ENCODE results near the gene FHAD1.

The FHAD1 gene

GRCh38 chr1:15248216-15248615 is 1.2 kb downstream of the FHAD1 start:
- no peak for DNase-seq (ENCODE audit: low spot score)

DNA sequence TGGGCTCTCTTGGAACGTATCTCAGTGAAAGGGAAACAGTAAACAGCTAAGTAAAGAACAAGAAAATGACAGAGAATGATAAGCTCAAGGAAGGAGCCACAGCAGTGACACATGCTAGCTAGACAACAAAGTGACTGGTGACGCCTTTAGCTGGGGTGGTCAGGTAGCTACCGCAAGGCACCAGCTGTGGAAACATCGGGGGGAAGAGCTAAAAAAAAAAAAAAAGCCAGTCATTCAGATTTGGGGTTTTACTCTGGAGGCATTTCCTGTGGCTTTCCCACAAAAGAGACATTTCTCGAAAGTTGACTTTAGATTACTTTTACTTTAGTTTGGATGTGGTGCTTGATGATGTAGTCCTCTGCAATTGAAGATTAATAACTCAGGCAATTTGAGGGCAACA is 2.1 kb downstream of the FHAD1 start:
- no peak for DNase-seq (ENCODE audit: low spot score)

DNA sequence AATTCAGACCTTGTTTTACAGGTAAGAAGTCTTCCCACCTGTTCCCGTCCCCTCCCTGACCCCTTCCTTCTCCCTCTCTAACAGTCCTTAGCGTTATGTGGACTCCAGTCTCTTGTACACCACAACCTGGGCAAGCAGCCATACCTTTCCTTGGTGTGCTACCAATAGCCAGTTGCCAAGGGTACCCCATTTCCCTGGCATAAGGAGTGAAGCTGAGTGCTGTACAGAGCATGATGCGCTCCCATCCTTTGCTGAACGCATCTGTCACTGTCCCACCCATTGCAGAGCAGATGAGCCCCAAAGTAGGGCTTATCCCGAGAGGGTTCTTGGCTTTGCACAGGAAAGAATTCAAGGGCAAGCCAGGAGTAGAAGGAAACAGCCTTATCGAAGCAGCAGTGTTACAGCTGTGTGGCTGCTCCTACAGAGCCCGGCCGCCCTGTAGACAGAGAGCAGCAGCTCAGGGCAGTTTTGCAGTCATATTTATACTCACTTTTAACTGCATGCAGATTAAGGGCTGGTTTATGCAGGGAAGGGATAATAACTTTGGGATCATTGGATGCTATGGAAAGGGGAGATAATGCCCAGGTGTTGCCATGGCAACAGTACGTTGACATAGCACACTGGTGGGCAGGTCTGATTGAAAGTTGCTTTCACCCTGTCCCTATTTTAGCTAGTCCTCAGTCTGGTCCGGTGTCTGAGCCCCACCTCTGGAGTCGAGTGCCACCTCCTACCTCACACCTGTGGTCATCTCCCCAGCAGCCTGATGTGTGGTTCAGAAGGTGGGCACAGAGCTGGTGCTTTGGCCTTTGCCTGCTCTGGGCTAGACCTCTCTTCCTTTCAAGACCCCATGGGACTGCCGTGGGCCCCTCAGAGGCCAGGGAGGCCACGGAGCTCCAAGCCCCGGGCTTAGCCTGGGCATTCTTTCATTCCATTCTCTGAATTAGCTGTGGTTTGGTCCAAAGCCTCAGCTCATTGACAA is 5.1 kb downstream of the FHAD1 start:
- no peak for DNase-seq (ENCODE audit: low spot score)

DNA sequence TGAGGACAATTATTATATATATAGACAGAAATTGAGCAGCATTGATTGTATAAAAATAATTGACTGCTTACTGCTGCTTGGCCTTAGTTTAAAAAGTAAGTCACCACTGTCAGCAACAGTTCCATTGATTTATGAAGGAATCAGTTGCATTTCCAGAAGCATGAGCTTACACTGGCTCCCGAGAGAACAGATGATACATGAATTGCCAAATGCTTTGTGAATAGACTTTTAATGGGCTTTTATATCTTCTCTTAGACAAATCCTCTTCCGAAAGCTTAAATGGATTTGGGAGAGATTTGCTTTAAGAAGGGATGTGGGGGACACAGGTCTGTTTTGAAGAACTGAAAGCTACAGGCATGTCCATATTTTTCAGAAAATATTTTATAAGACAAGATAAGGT is 7.5 kb downstream of the FHAD1 start:
- DNase-seq (ENCODE audit: low spot score): no peak

DNA sequence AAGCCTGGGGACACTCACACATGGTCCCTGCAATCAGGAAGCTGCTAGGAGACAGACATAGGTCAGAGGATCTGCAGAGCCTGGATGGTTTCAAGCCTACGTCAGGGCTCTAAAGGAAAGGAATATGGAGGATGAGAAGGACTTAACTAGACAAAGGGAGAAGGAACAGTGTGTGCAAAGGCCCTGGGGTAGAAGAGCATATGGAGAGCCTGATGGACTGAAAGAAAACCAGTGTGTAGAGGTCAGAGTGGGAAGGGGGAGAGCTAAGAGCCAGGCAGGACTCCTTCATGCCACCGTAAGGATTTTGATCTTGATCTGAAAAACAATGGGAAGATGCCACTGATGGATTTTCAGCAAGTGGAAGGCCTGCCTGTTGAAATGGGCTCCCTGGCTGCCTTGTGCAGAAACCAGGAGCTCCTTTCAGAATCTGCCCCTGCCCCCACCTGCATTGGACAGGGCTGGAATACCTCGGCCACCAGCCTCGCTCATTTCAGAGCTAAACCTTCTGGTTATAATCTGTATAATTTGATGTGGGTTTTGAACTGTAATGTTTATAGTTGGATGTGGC is 8.6 kb downstream of the FHAD1 start:
- DNase-seq (ENCODE audit: low spot score): no peak

DNA sequence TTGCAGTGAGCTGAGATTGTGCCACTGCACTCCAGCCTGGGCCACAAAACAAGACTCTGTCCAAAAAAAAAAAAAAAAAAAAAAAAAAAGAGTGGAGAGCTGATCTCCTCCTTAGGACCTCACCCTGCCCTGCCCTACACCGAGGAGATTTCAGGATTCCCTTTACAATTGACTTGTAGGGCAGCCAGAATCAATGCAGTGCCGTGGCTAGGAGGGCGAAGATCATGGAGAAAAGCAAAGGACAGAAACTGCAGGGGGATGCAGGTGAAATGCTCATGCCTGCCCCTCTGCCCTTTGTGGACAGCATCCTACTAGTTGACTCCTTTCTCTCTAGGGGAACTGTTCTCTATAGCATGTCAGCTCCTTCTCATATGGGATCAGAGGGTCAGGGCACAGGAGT is 9.6 kb downstream of the FHAD1 start:
- DNase-seq (ENCODE audit: low spot score): no peak

- DNase-seq (ENCODE audit: low spot score): no peak
These were observed 10.3 kb downstream of the FHAD1 start for GRCh38 chr1:15257309-15257708.

DNA sequence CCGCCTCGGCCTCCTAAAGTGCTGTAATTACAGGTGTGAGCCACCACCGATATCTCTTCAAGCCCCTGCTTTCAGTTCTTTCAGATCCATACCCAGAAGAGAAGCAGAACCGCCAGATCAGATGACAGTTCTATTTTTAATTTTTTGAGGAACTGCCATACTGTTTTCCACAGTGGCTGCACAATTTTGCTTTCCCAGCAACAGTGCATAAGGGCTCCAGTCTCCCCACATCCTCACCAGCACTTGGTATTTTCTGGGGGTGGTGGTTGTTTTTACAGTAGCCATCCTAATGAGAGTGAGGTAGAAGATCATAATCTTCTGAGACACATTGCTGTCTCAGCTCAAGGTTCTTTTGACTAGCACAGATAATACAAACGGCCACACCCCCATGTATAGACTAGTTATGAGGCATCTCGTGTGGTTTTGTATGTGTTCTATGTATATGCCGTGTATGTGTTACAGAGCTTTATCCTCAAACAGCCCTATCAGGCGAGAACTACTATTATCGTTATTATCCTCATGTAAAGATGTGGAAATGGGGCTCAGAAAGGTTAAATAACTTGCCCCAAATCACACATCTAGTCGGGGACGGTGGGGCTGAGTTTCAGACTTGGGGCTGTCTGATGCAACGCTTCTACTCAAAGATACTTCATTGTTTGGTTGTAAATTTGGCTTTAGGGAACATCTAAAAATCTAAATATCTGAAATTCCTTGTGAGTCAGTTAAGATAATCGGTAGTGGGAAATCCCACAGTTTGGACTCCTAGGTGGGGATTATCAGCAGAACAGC is 12.0 kb downstream of the FHAD1 start:
- no peak for DNase-seq (ENCODE audit: low spot score)

- DNase-seq (ENCODE audit: low spot score): no peak
These were observed 12.6 kb downstream of the FHAD1 start for GRCh38 chr1:15259622-15260007.

DNA sequence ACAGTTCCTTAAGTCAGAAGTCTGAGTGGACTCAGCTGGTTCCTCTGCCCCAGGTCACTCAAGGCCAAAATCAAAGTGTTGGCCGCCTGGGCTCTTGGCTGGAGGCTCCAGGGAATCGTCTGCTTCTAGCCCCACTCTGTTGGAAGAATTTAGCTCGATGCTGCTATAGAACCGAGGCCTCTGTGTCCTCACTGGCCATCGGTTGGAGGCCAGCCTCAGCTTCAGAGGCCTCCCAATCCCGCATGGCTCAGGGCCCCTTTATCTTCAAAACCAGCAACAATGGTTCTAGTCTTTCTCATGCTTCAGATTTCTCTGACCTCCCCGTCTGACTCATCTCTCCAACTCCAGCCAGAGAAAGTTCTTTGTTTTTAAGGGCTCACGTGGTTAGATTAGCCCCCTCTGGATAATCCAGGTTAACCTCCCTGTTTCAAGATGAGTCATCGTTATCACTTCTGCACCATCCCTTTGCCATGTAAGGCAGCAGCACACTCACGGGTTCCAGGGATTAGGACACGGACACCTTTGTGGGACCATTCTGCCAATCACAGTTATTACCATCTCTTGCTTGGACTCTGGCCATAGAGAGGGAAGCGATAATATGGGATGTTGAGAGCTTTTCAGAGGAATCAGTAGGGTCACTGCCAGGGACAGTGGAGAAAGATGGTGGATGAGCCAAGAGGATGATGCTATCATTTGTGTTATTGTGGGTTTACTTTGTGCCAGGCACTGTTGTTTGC is 13.6 kb downstream of the FHAD1 start:
- DNase-seq (ENCODE audit: low spot score): no peak

GRCh38 chr1:15261155-15262002 is 14.4 kb downstream of the FHAD1 start:
- no peak for DNase-seq (ENCODE audit: low spot score)

- no peak for DNase-seq (ENCODE audit: low spot score)
These were observed 15.0 kb downstream of the FHAD1 start for GRCh38 chr1:15262003-15262377.

DNA sequence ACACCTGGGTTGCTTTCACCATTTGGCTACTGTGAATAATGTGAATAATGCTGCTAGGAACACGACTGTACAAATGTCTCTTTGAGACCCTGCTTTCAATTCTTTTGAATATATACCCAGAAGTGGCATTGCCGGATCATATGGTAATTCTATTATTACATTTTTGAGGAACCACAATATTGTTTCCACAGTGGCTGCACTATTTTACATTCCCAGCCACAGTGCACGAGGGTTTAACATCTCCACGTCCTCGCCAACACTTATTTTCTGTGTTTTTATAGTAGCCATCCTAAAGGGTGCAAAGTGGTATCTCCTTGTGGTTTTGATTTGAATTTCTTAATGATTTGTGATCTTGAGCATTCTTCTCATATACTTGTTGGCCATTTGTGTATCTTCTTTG is 15.7 kb downstream of the FHAD1 start:
- DNase-seq (ENCODE audit: low spot score): no peak

DNA sequence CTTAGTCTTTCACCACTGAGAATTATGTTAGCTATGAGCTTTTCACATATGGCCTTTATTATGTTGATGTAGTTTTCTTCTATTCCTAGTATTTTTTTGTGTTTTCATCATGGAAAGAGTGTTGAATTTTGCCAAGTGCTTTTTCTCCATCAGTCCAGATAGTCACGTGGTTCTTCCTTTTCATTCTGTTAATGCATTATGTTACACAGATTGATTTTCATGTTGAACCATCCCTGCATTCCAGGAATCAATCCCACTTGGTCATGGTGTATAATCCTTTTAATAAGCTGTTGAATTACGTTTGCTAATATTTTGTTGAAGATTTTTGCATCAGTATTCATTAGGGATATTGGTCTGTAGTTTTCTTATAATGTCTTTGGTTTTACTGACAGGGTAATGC is 17.7 kb downstream of the FHAD1 start:
- DNase-seq (ENCODE audit: low spot score): no peak

GRCh38 chr1:15271196-15271595 is 24.2 kb downstream of the FHAD1 start:
- DNase-seq (ENCODE audit: low spot score): peak; percentile 25

GRCh38 chr1:15272009-15272781 is 25.2 kb downstream of the FHAD1 start:
- DNase-seq (ENCODE audit: low spot score): peak; percentile 78

- DNase-seq (ENCODE audit: low spot score): no peak
These were observed 25.7 kb downstream of the FHAD1 start for GRCh38 chr1:15272782-15273127.

GRCh38 chr1:15273274-15273673 is 26.3 kb downstream of the FHAD1 start:
- no peak for DNase-seq (ENCODE audit: low spot score)

GRCh38 chr1:15275921-15276683 is 29.1 kb downstream of the FHAD1 start:
- DNase-seq (ENCODE audit: low spot score): no peak

Data from ecto neural progenitor cell (in vitro differentiated cells).